ENCODE data around the gene PREB.

DNA sequence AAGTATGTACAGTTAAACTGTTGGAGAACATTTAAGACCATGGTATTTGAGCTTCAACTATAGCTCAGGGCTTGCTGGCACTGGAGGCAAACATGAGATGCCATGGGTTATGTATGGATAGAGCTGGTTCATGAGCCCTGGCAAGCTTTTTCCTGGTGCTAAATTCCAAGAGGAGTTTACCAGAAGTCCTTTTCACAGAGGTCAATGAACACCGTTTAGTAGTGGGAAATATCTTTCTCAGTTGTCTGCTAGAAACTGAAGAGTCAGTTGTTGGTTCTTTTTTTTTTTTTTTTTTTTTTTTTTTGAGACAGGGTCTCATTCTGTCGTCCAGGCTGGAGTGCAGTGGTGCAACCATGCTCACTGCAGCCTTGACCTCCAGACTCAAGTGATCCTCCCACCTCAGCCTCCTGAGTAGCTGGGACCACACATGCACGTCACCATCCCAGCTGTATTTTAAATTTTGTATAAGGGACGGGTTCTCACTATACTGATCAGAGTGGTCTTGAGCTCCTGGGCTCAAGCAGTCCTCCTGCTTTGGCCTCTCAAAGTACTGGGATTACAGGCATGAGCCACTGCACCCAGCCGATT is 46.5 kb downstream of the PREB start:
- TF ChIP-seq, protein P1, sequence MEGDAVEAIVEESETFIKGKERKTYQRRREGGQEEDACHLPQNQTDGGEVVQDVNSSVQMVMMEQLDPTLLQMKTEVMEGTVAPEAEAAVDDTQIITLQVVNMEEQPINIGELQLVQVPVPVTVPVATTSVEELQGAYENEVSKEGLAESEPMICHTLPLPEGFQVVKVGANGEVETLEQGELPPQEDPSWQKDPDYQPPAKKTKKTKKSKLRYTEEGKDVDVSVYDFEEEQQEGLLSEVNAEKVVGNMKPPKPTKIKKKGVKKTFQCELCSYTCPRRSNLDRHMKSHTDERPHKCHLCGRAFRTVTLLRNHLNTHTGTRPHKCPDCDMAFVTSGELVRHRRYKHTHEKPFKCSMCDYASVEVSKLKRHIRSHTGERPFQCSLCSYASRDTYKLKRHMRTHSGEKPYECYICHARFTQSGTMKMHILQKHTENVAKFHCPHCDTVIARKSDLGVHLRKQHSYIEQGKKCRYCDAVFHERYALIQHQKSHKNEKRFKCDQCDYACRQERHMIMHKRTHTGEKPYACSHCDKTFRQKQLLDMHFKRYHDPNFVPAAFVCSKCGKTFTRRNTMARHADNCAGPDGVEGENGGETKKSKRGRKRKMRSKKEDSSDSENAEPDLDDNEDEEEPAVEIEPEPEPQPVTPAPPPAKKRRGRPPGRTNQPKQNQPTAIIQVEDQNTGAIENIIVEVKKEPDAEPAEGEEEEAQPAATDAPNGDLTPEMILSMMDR (IDR thresholded peaks at IDR 0.05 in 4 of 5, conservative IDR thresholded peaks at IDR 0.05 in 1 of 5) = no peak
- TF ChIP-seq POLR2A (IDR thresholded peaks at IDR 0.05) = no peak
